ENCODE data around the gene AP4S1.

DNA sequence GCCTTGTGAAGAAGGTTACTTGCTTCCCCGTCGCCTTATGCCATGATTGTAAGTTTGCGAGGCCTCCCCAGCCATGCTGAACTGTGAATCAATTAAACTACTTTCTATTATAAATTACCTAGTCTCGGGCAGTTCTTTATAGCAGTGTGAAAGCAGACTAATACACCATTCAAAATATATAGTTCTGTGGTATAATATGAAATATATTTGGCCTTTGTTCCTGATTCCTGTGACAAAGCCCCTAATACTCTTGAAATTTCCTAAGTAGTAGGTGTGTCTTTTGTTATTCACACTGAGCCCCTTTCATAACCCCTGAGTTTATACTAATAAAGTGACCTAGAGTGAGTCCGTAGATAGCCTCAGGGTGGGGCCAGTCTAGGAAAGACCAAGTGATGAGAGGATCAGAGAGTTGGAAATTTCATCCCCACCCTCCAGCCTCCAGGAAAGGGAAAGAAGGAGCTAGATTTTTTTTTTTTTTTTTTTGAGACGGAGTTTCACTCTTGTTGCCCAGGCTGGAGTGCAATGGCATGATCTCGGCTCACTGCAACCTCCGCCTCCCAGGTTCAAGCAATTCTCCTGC is 20.1 kb downstream of the AP4S1 start:
- TF ChIP-seq, protein P1, sequence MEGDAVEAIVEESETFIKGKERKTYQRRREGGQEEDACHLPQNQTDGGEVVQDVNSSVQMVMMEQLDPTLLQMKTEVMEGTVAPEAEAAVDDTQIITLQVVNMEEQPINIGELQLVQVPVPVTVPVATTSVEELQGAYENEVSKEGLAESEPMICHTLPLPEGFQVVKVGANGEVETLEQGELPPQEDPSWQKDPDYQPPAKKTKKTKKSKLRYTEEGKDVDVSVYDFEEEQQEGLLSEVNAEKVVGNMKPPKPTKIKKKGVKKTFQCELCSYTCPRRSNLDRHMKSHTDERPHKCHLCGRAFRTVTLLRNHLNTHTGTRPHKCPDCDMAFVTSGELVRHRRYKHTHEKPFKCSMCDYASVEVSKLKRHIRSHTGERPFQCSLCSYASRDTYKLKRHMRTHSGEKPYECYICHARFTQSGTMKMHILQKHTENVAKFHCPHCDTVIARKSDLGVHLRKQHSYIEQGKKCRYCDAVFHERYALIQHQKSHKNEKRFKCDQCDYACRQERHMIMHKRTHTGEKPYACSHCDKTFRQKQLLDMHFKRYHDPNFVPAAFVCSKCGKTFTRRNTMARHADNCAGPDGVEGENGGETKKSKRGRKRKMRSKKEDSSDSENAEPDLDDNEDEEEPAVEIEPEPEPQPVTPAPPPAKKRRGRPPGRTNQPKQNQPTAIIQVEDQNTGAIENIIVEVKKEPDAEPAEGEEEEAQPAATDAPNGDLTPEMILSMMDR (IDR thresholded peaks at IDR 0.05) = no peak
- no peak for TF ChIP-seq POLR2A (IDR thresholded peaks at IDR 0.05)
